D341Med (cell line): ENCODE data around the gene TRAF4.
"Not testable (repeated sequence)": the region's sequence is repeated elsewhere in the genome, so short reads cannot be mapped to it uniquely, and the experiment has no call there.

Source experiments
- DNase-seq: peaks from one replicate; pipeline ENCODE4 v3.0.0; 2012; ENCODE audit warnings: low spot score

Gene TRAF4

GRCh38 chr17:28748852-28749515 lies 5.2 kb downstream of the TRAF4 start:
- DNase-seq, result no peak

- no peak for DNase-seq
Observed at GRCh38 chr17:28749516-28750177, 5.8 kb downstream of the TRAF4 start.

- DNase-seq, result peak; percentile 93
Observed at GRCh38 chr17:28750178-28751047, 6.6 kb downstream of the TRAF4 start.

GRCh38 chr17:28751600-28752366 lies 8.0 kb downstream of the TRAF4 start:
- no peak for DNase-seq

DNA sequence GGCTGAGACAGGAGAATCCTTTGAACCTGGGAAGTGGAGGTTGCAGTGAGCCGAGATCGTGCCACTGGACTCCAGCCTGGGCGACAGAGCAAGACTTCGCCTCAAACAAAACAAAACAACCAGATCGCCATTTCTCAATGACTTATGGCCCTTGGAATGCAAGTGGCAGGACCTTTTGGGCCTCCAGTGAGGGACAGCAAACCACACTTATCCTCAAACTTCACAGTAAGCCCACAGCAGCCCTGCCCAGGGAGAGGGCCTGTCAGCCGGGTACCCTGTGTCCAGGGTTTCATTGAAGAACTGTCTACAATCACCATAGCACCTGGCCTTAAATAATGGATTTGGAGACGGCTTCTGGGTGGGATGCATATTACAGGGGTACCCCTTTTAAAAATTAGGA lies 11.7 kb downstream of the TRAF4 start:
- DNase-seq, result no peak

DNA sequence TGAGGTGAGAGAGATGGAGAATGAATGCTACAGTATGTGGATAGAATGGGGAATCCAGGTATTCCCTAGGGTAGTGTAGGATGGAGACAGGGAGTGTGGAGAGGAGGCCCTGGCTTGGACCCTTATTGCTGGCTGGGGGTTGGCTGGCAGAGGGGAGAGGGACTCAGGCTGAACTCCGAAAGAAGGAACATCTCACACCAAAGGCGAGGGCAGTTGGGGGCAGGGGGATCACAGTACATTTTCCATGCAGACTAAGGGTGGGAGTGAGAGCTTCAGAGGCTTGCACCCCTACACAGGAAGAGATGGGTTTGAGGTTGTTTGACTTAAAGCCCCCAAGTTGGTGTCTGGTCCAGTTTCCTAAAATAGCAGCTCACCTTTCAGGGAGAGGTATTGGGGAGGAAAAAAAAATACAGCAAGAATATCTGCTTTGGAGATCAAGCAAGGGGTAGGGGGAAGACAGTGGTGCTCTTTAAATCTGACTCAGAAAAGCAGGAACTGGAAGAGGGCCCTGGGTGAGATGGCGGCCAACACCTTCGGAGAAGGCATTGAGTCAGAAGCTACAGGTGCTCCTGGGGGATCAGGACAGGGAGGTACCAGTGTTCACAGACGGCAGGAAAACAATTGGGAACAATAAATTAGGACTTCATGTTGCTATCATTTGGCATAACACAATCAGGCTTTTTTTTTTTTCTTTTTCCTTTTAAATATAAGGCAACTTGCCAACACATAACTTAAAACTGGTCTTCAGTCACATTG lies 12.4 kb downstream of the TRAF4 start:
- DNase-seq, result no peak

GRCh38 chr17:28758411-28759121 lies 14.8 kb downstream of the TRAF4 start:
- DNase-seq, result no peak

DNA sequence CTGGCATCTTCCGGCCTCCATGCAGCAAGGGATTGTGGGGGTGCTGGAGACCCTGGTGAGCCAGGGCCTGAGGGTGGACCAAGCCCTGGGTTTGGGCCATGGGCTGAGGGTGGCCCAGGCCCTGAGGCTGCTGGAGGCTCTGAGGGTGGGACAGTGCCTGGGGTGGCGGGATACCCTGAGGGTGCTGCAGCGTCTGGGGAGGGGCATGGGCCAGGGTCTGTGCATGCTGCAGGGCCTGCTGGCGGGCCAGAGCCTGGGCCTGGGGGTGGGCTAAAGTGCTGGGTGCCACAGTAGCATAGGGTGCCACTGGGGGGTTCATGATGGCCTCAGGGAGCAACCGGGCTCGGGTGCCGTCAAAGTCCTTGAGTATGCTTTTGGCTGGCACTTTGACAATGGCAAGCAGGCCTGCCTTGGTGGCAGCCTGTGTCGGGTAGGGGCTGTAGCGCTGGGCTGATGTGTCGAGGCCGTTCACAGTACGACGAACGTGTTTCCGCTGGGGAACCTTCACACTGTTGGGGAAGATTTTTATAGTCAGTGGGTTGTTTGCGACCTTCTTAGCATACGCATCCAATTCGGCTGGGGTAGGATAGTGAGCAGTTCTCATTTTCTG lies 15.6 kb downstream of the TRAF4 start:
- no peak for DNase-seq

DNA sequence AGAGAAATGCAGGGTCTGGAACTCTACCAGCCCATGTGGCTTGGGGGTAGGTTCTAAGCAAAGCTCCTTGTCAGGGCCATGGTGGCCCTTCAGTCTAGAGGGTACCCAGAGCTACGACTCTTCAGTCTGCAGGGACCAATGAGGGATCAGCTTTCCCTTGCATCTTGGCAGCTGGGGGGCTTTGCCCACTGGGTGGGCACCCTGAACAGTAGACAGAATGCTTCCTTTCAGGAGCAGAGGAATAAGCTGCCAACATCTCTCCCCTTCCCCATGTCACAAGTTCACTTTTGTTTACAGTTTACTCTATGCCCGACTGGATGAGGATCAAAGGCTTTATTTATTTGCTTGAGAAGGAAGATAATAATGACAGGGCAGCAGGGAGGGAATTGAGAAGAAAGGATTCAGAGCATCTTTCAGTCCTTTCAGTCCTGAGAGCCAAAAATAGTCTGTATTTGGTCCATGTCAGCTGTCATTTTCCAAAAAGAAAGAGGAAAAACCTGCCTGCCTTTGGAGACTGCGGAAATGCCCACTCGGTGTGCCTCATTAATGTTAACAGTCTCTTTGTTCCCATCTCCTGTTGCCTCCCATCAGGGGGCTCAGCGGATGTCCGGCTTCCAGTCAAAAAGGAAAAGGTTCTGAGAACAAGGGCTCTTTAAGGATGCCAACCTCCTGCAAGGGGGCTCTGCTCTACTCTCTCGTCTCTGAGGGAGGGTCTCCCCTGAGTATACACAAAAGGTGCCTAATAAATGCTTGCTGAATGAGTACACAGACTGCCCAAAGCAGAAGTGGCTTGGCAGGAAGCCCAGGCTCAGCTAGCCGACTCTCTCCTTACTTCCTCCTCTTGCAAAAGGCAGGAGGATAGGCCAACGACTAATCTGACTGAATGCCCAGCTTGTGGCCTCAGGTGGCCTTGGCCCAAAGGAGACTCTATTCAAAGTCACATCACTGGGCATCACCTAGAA lies 17.1 kb downstream of the TRAF4 start:
- no peak for DNase-seq

- no peak for DNase-seq
Observed at GRCh38 chr17:28763137-28763799, 19.5 kb downstream of the TRAF4 start.

- DNase-seq, result peak; percentile 82
Observed at GRCh38 chr17:28763804-28764266, 20.0 kb downstream of the TRAF4 start.

DNA sequence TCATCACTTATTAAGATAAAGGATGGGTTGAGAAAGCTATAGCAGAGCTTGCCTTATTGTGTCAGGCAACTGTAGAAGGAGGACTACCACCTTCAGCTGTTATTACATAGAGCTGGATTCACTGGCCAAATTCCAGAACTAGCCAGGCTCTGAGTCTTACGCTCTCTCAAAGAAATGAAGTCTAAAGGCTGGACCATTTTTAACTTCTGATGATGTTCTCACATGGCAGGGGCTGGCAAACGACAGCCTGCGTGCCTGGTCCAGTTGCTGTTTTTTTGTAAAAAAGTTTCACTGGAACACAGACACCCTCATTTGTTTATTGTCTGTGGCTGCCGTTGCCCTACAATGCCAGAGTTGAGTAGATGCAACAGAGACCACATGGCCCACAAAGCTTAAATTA lies 21.2 kb downstream of the TRAF4 start:
- DNase-seq, result no peak

DNA sequence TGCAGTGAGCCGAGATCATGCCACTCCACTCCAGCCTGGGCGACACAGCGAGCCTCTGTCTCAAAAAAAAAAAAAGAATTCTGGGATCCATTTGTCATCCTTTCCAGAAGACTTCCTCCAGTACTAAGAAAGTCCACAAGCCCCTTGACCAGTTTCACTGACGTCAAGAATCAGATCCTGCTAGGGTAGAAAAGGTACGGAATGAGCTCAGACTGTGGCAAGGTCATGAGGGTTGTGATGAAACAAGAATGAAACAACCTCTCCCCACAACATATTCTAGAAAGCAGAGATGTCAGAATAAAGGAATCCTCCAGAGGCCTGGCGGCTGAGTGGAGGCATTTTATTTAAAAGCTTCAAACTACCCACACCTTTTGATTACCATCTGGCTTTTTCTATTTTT lies 29.9 kb downstream of the TRAF4 start:
- DNase-seq, result no peak

DNA sequence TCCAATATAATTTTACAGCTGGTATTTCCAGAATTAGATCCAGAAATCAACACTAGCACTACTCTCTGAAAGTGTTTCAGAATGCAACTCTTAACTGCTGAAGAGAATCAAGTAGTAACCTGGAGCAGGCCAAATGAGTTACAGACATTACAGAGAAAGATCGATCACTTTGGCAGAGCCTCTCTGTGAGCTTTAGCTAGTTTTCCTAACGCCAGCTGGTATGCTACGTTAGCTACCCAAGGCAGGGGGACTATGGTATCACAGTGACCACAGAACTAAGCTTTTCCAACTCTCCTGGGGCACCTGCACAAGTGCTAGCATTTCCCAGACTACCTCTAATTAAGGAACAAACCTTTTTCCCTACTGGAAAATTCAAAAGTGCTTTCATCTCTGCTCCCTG lies 30.4 kb downstream of the TRAF4 start:
- DNase-seq, result no peak

- no peak for DNase-seq
Observed at GRCh38 chr17:28777178-28777577, 33.4 kb downstream of the TRAF4 start.

GRCh38 chr17:28779601-28780000 lies 35.8 kb downstream of the TRAF4 start:
- not testable (repeated sequence) for DNase-seq

GRCh38 chr17:28783161-28783560 lies 39.4 kb downstream of the TRAF4 start:
- no peak for DNase-seq

DNA sequence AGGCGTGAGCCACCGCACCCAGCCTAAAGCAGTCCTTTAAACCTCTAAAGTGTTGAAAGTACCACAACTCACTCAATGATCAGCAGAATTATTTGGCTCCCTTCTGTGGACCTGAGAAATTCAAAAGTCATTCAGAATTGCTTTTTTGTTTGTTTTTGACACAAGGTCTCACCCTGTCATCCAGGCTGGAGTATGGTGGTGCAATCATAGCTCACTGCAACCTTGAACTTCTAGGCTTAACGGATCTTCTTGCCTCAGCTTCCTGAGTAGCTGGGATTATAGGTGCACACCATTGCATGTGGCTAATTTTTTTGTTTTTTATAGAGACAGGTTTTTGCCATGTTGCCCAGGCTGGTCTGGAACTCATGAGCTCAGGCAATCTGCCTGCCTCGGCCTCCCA lies 44.3 kb downstream of the TRAF4 start:
- no peak for DNase-seq
